ENCODE measurements around the gene EFHD2.
"Not testable (repeated sequence)": the region's sequence is repeated elsewhere in the genome, so short reads cannot be mapped to it uniquely, and the experiment has no call there.

The EFHD2 gene

DNA sequence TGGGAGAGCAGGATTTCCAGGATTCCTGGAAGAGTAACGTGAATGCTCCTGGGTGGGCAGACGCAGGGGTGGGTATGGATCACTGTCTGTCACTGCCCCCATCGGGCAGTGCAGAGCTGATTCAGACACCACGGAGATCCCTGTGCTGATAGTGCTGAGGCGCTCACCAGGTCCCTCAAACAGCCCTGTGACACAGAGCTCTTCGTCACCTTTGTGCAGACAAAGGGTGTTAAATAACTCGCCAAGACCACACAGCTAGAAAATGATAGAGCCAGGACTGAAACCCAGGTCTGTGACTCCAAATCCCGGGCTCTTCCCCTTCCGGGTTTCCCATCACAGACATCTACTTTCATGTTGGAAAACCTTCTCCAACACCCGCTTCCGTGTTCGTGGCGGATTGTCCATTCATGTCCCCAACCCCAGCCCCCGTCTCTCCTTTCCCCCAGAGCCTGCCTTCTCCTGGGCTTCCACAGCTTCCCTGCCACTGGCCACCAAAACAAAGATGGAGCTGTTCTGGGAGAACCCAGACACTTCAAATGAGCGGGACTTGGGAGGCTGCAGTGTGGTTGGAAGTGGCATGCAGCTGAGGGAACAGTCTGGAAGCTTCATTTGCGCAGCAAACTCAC, 2.6 kb downstream of the EFHD2 start:
- peak in 1 of 4 experiments; percentile 25 for DNase-seq (ENCODE audit: low read depth in 4 of 4, low spot score in 1 of 4)

DNA sequence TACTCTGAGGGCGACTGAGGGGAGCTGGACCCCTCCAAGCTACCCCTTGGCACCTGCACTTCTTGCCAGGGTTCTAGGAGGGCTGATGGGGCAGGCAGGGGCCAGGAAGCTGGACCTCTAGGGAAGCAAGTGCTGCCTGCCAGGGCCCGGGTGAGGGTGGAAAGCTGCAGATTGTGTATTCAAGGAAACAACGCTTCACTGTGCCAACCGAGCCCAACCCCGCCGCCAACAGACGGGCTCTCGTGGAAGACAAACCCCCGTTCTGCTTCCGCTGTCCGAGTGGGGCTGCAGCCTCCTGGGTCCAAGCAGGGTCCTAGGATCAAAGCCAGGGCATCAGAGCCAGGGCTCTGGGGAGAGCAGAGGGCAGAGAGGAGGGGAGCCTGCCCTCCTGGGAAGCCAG, 3.2 kb downstream of the EFHD2 start:
- DNase-seq (ENCODE audit: low read depth in 4 of 4, low spot score in 1 of 4) = no peak

DNA sequence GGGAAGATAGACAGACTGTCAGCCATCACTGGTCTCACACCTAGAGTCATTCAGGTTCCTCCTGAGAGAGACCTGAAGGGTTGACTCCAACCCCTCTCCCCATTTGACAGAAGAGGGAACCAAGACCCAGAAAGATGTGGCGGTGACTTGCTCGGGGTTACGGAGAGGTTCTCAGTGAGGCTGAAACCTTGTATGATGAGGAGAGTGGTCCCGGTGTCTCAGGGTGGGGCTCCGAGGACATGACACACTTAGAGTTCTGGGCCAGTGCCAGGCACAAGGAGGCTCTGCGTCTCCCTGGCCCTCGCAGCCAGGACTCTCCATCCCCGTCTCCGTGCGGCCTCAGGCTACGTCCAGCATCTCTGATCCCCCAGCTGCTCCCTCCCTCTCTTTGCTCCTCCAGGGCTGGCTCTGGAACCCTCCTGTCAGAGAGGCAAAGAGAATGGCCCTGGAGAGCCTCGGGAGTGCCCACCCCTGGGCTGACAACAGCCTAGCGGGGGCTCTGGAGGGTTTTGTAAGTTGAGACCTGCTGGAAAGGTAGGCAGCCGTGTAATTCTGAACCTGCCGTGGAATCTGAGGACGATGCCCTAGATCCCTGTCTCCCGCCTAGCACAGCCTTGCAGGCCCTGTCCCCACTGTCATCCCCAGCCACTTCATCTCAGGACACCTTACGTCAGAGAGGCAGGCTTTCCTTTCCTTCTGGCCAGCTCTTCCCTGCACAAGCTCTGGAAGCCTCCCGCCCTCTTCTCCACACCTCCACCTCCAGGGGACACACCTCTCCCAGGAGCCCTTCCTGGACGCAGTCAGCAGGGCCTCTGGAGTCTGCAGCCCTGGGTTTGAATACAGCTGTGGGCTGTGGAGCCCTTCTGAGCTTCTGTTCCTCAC, 4.1 kb downstream of the EFHD2 start:
- no peak for DNase-seq (ENCODE audit: low read depth in 4 of 4, low spot score in 1 of 4)

DNA sequence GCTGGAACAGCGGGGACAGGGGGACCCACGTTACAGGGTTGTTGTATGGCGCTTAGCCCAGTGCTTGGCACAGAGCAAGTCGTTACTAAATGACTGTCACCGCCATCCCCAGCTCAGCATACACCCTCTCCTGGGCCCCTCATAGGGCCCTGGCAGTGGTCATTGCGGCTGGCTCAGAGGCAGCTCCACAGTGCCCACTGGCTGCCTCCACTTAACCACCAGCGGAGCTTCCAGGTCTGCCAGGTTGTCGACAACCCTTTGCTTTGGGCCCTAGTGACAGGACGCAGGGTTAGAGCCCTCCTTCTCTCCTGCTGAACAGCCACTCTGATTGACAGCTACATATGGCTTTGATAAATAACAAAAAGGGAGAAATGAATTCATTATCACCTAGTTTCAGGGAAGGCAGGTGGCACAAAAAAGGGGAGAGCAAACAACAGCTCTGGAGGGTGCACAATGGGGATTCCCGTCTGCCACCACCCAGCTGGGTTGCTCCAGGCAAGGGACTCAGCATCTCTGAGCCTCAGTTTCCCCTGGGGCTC, 4.8 kb downstream of the EFHD2 start:
- no peak for DNase-seq (ENCODE audit: low read depth in 4 of 4, low spot score in 1 of 4)

DNA sequence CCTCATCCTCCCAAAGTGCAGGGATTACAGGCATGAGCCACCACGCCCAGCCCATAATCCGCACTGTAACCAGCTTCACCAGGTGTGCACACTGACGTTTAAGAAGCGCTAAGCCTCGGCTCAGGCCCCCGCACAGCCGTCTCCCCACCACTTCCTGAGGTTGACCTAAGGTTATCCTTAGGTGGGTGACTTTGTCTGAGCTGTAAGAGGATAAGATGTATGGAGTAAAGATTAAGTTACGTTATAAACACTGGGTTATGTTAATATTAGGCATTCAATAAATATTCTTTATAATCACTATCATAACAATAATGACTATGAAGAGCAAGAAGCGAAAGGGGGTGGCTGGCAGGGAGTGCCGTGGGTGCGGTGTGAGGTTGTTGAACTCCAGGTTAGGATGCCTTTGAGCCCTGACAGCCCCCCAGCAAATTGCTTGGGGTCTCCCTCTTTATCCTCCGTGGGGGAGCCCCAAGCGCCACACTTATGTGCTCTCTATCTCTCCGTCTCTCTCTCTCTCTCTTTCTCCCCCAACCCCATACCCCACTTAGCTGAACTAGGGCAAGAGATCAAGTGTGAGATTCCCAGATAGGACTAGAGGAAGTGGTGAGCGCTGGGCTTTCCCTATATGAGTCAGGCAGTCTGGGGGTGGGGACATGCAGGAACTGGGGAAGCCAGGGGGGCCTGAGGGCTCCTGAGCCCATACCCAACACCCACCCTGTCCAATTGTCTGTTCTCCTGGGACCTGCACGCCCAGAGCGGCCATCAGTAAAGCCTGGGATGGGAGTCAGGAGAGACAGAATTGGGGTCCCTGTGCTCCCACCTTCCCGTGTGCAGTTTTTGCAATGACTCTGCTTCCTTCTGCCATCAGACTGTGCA, 7.6 kb downstream of the EFHD2 start:
- peak in 2 of 4 experiments; percentile 34 to 36 for DNase-seq (ENCODE audit: low read depth in 4 of 4, low spot score in 1 of 4)

DNA sequence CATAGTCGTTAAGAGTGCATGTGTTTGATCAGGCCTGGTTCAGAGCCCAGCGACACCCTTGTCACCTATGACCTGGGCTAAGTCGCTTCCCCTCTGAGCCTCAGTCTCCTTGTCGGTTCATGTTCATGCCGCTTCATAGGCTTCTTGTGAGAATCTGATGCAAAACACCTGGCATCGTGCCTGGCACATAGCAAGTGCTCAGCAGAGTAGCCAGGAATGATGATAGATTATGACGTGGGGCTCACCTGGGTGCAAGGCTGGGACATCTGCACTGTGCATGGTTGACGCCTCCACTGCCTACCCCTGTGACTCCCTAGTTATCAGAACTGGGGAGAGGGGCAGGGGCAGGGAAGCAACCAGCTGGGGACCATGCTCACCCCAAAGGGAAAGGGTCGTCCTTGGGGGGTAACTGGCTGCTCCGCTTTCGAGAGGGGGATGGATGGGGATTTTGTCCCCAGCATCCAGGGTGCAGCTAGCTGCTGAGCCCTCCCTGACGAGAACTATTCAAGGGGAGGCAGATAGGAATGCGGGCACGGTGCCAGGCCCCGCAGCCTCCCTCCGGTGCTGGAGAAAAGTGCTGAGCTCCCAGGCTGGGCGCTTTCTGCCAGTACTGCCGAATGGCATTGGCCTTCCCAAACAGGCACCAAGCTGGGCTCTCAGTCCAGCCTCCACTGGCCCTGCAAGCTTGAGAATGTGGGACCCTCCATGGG, 9.3 kb downstream of the EFHD2 start:
- DNase-seq (ENCODE audit: low read depth in 4 of 4, low spot score in 1 of 4) = no peak

DNA sequence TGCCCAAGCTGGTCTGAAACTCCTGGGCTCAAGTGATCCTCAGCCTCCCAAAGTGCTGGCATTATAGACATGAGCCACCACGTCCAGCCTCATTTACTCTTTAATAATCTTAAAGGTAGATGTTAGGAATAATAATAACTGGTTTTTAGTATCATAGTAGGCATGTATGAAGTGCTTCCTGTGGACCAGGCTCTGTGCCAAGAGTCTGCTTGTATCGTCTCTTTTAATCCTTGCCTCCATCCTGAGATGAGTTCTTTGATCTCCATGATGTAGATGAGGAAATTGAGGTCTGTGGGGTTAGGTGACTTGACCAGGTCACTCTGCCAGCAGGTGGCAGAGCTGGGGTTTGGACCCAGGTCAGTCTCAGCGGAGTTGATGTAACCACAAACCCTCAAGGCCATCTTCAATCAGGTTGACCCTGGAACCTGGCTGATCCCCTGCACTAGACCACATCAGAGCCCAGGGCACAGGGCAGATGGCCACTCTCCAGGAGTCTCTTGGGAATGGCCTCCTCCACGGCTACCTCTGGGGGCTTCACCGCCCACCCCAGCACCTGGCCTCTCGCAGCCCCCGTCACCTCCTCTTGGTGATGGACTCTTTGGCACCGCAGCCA, 11.3 kb downstream of the EFHD2 start:
- DNase-seq (ENCODE audit: low read depth in 4 of 4, low spot score in 1 of 4) = no peak

DNA sequence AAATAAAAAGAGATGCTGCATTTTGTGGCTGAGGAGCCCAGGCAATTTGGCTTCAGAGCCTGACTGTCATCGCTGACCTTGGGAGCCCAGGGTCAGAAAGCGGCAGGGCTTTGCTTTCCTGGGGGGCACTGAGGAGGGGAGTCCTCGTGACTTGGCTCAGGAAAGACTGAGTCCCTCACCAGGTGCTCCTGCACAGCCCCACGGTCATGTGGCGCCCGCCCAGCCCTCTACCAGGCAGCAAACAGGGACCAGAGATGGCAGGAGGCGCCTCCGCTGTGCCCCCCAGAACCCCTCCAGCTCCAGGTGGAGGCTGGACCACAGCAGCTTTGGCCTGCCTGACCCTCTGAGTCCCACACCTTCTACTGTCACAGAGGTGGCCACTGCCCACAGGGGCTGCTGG, 13.2 kb downstream of the EFHD2 start:
- no peak for DNase-seq (ENCODE audit: low read depth in 4 of 4, low spot score in 1 of 4)

DNA sequence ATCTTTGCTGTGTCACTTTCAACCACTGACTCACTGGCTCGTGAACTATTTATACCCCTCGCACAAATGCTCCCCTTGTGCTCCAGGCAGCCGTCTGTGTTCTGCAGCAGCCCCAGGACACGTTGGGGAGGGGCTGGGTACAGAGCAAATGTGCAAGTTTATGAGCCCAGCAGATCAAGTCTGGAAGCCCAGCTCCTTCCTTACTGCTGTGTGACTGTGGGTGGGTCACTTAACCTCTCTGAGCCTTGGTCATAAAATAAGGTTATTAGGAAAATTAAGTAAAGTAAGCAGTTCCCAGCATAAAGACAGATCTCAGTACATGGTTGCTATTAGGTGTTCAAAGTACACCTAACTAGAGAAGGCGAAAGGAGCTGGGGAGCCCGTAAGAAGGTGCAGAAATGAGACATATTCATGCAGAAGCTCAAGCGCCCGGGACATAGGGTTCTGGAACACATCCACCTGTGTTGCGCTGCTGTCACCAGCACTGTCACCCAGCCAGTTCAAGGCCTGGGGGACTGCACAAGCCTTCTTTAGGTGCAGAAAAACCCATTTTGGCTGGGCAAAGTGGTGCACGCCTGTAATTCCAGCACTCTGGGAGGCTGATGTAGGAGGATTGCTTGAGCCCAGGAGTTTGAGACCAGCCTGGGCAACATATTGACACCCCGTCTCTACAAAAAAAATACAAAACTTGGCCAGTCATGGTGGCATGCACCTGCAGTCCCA, 13.8 kb downstream of the EFHD2 start:
- no peak for DNase-seq (ENCODE audit: low read depth in 4 of 4, low spot score in 1 of 4)

DNA sequence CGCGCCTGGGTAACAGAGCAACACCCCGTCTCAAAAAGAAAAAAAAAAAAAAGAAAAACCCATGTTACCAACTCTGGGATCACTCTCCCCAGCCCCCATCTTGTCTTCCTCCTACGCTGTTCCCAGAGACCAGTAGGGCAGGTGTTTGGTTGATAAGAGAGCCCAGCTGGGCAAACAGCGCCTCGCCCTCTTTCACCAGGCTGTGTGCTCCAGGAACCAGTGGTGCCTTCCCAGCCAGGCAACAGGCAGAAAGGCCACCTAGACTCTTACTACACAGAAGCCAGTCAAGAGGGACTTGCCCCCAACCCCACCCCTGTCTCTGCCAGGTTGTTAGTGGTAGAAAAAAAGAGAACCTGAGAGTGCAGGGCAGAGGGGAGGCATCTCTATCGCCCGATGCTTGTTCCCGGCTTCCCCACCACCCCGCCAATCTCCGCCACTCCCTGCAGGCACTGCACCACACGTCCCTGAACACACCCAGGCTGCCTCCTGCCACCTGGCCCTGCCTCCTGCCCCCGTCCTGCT, 14.5 kb downstream of the EFHD2 start:
- no peak for DNase-seq (ENCODE audit: low read depth in 4 of 4, low spot score in 1 of 4)

DNA sequence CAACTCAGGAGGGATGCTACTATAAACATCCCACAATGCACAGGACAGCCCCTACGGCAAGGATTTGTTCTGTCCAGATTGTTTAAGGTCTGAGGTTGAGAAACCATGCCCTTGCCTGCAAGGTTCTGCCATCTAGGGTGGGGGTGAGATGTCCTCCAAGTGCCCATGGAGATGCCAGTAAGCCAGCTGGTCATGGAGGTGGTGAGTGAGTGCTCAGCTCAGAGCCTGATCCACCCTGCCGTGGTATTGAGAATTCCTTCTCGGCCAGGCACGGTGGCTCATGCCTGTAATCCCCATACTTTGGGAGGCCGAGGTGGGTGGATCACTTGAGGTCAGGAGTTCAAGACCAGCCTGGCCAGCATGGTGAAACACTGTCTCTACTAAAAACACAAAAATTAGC, 15.3 kb downstream of the EFHD2 start:
- no peak for DNase-seq (ENCODE audit: low read depth in 4 of 4, low spot score in 1 of 4)

DNA sequence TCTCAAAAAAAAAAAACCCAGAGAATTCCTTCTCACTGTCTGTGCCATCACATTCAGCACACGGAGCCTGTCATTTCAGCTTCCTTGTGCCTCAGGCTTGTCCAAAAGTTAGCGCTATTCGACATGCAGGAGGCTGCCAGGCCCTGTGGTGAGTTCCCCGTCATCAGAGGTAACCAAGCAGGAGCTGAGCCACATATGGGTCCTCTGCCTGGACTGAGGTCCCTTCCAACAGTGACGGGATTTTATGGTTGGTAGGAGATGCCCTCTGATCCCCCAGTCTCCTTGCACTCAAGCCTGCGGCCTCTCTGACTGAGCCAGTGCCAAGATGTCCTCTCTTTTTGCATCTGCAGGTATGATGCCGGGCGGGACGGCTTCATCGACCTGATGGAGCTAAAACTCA, 15.8 kb downstream of the EFHD2 start:
- no peak for DNase-seq (ENCODE audit: low read depth in 4 of 4, low spot score in 1 of 4)

DNA sequence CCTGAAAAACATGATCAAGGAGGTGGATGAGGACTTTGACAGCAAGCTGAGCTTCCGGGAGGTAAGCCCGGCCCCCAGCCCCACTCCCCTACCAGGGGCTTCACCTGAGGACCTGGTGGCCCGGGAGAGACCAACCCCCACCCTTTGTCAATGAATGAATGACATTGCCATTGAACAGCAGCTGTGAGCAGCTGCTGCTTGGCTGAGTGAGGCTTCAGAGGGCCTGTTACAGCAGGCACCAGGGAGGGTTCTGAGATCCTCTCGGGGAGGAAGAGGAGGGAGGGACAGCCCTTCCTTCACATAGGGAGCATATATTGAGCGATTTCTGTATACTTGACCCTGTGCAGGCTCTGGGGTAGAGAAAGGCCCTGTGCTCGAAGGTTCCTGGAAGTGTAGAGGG, 16.3 kb downstream of the EFHD2 start:
- no peak for DNase-seq (ENCODE audit: low read depth in 4 of 4, low spot score in 1 of 4)

DNA sequence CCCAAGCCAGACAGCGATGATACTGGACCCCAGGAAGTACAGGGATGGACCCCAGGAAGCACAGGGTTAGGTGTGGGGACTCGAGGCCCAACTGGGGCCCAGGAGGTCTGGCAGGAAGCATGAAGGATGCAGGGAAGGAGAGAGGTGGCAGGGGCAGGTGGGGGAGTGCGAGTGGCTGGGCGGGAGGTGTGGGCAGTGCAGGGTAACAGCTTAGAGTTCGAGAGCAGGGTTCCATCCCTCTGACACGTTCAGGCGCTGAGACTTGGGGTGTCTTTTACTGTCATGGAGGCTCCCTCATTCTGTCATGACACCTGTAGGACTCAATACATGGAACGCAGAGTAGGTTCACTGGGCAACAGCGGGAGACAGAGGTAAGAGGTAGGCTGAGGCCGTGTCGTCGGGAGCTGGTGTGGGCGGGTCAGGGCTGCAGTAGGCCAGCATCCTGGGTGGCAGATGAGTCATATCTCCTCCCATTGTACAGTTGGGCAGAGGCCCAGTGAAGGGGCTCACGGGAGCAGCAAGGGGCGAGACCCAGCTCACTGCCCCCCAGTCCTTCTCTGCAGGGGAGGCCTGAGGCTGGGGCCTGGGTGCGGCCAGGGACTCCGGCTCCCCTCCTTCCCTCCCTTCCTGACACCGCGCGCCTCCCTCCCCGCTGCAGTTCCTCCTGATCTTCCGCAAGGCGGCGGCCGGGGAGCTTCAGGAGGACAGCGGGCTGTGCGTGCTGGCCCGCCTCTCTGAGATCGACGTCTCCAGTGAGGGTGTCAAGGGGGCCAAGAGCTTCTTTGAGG, 17.0 kb downstream of the EFHD2 start:
- no peak for DNase-seq (ENCODE audit: low read depth in 4 of 4, low spot score in 1 of 4)

DNA sequence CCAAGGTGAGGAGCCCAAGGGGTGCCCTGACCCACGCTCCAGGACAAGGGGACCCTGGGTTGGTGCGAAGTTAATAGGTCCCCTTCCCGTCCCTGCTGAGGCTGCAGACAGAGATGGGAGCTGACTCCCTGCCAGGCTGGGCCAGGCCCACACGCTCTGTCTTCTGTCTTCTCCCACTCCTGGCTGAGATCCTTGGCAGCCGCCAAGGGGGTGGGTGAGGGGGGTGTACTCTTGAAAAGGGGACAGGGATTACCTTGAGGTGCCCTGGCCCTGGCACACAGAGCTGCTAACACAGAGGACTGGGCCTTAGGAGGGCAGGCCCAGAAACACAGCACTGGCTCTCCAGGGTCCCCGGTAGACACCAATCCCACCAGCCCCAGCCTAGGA, 17.6 kb downstream of the EFHD2 start:
- DNase-seq (ENCODE audit: low read depth in 4 of 4, low spot score in 1 of 4) = no peak

DNA sequence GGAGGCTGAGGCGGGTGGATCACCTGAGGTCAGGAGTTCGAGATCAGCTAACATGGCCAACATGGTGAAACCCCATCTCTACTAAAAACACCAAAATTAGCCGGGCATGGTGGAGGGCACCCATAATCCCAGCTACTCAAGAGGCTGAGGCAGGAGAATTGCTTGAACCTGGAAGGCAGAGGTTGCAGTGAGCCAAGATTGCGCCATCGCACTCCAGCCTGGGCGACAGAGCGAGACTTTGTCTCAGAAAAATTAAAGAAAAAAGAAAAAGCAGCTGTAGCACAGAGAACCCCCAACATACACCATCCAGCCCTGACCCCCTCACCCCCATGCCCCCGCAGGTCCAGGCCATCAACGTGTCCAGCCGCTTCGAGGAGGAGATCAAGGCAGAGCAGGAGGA, 18.6 kb downstream of the EFHD2 start:
- not testable (repeated sequence) for DNase-seq (ENCODE audit: low read depth in 4 of 4, low spot score in 1 of 4)

DNA sequence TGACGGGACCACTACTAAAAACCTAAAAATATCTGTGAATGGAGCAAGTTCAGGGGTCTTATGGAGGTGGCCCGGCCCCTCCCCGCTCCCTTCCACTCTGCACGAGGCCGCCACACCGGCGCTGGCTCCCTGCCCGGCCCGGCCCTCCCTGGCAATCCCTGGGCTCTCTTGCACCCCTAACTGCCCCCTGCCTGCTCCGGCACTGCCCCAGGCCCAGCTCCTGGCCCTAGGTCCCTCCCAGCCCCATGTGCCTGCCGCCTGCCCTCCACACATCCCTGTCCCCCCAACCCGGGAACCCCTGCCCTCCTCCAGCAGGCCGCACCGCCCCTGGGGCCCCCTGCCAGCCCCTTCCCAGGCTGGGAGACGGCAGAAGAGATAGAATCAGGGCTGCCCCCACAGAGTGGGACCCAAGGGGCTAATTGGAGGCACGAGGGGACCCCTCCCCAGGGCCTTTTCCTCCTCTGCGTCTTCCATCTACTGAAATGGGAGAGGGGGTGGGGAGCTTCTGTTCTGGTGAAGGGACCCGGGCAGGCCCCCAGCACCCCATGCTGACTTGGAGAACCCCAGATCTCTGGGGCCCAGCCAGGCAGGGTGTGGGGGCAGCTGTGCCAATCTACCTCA, 19.2 kb downstream of the EFHD2 start:
- DNase-seq (ENCODE audit: low read depth in 4 of 4, low spot score in 1 of 4) = no peak

DNA sequence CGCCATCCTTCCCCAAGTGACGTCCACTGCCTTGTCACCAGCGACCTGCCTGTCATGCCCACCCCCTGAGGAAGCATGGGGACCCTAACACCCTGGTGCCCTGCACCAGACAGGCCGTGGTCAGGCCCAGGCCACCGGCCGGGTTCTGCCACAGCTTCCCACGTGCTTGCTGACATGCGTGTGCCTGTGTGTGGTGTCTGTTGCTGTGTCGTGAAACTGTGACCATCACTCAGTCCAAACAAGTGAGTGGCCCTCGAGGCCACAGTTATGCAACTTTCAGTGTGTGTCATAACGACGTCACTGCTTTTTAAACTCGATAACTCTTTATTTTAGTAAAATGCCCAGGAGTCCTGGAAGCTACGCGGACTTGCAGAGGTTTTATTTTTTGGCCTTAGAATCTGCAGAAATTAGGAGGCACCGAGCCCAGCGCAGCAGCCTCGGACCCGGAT, 20.0 kb downstream of the EFHD2 start:
- no peak for DNase-seq (ENCODE audit: low read depth in 4 of 4, low spot score in 1 of 4)
